Activated CD4-positive, alpha-beta memory T cell treated with anti-CD3 and anti-CD28 coated beads for 36 hours (primary cell): ENCODE measurements around the gene CEP41. TPM values are rescaled to one million over a fixed set of nuclear protein-coding genes. Genes with fewer than 3 reads are reported as not detected.

Experiments
- CTCF ChIA-PET: fragments of 350-600 bp; sonication (Branson Sonifier 250); formaldehyde crosslinking; loops from one replicate; lab custom pipeline; 2021; ENCODE audit warnings: antibody characterized with exemption, inconsistent platforms; lab: Charles Lee
- POLR2A ChIA-PET: fragments of 350-600 bp; sonication (Branson Sonifier 250); formaldehyde crosslinking; loops from one replicate; lab custom pipeline; 2021; ENCODE audit warnings: antibody characterized with exemption; lab: Charles Lee
- DNase-seq: peaks from one replicate; pipeline ENCODE4 v3.0.0-alpha.2; 2020
- H3K27ac Mint-ChIP-seq: one replicate; pipeline ENCODE4 v1.8.0; 2021; ENCODE audit warnings: mixed read lengths
- H3K27me3 Mint-ChIP-seq: one replicate; pipeline ENCODE4 v1.8.0; 2021; ENCODE audit warnings: mixed read lengths
- H3K36me3 Mint-ChIP-seq: one replicate; pipeline ENCODE4 v1.8.0; 2021; ENCODE audit warnings: mixed read lengths
- H3K4me1 Mint-ChIP-seq: one replicate; pipeline ENCODE4 v1.8.0; 2021; ENCODE audit warnings: low read depth, mixed read lengths
- H3K4me3 Mint-ChIP-seq: one replicate; pipeline ENCODE4 v1.8.0; 2021; ENCODE audit warnings: mild to moderate bottlenecking, mixed read lengths
- H3K9me3 Mint-ChIP-seq: one replicate; pipeline ENCODE4 v1.8.0; 2021; ENCODE audit warnings: mixed read lengths
- intact Hi-C: fragments of 100-400 bp; cut with micrococcal nuclease; formaldehyde crosslinking; loops from one replicate; pipeline ENCODE4 v1.15.1; 2023
- total RNA-seq, 2 experiments: library from RNA; stranded (reverse); gene quantifications; one replicate each; pipeline ENCODE4 v1.2.3, GENCODE V29; 2021

The CEP41 gene
- total RNA-seq, 2 experiments from 2014 or later, result 14.0 to 16.4 TPM

- H3K36me3 Mint-ChIP-seq, result peaks cover 2% of the 10 kb centered on the region
- DNase-seq, result no peak
- no peaks in the 10 kb centered on the region for H3K27me3 Mint-ChIP-seq
- CTCF ChIA-PET, result interaction anchor here (0.6 to 1.0 kb wide), 3 partner anchors 14 to 332 kb away, joined by 3 to 4 read pairs (median 3); no protein-coding TSS in a partner anchor
- POLR2A ChIA-PET, result no interaction called here
- no peak overlapping the region for H3K27ac Mint-ChIP-seq
- H3K4me3 Mint-ChIP-seq, result no peak overlapping the region
- no peaks in the 10 kb centered on the region for H3K9me3 Mint-ChIP-seq
- intact Hi-C loops, result loop anchor here (10.0 kb wide), 1 partner anchor 168 kb away; no protein-coding TSS in a partner anchor
- peaks cover 30% of the 10 kb centered on the region for H3K4me1 Mint-ChIP-seq
Observed at GRCh38 chr7:130413201-130413600, 27.6 kb downstream of the CEP41 start.

- no peak overlapping the region for H3K27ac Mint-ChIP-seq
- intact Hi-C loops, result loop anchor here (10.0 kb wide), 1 partner anchor 166 kb away; no protein-coding TSS in a partner anchor
- CTCF ChIA-PET, result no interaction called here
Observed at GRCh38 chr7:130410868-130411541, 29.8 kb downstream of the CEP41 start.

DNA sequence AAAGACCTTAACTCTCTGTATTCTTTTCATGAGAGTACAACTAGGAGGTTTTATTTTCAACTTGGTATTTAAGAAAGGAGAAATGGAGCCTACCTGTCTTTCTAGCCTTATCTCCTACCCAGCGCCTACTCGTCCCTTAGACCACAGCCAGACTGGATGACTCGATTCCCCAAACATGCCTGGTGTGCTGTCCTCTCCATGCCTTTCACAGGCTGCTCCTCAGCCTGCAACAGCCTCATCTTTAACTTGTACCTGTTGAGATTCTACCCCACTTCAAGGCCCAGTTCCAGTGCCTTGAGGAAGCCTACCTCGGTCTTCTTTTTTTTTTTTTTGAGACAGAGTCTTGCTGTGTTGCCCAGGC is 31.1 kb downstream of the CEP41 start:
- Mint-ChIP-seq H3K36me3 (peaks cover 2% of the 10 kb centered on the region), H3K4me1 (no peaks in the 10 kb centered on the region), H3K27me3 (no peaks in the 10 kb centered on the region), H3K9me3 (no peaks in the 10 kb centered on the region), H3K27ac (no peak overlapping the region), H3K4me3 (no peak overlapping the region)
- DNase-seq, result no peak
- POLR2A ChIA-PET, result no interaction called here
- CTCF ChIA-PET, result no interaction called here
- intact Hi-C loops, result loop anchor here (10.0 kb wide), 1 partner anchor 165 kb away; no protein-coding TSS in a partner anchor

More at GRCh38 chr7:130410868-130411541, 29.8 kb downstream of the CEP41 start:
- no peak overlapping the region for H3K4me3 Mint-ChIP-seq
- DNase-seq, result no peak
- H3K9me3 Mint-ChIP-seq, result no peaks in the 10 kb centered on the region
- POLR2A ChIA-PET, result no interaction called here
- H3K4me1 Mint-ChIP-seq, result peaks cover 9% of the 10 kb centered on the region
- H3K27me3 Mint-ChIP-seq, result no peaks in the 10 kb centered on the region
- H3K36me3 Mint-ChIP-seq, result peaks cover 2% of the 10 kb centered on the region

DNA sequence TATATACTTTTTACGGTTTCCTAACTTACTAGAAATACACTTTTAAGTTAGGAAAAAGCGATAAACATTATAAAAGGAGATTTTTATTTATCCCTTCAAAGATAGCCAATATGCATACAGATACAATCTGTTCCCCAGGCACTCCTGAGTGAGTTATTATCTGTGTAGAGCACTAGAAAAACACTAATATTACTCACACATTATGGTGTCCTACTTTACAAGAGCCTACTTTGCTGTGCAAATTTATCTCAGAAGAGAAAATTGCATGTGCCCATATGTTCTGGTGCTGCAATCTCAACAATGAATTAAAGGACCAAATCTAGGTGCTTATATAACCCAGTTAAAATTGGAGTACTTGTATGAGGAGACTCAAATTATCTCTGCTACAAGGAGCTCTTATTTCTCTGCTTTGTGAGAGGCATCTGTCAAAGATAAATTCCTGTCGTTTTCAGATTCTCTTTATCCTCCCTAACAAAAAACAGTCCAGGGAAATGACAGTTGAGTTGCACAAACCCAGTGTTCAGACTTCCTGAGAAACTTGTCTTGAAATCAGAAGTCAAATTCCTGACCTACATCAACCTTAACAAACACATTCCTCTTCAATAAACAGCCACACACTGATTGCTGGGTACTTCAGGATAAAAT is 31.6 kb downstream of the CEP41 start:
- Mint-ChIP-seq H3K4me3 (no peak overlapping the region), H3K4me1 (no peaks in the 10 kb centered on the region), H3K27ac (no peak overlapping the region), H3K27me3 (no peaks in the 10 kb centered on the region), H3K36me3 (peaks cover 2% of the 10 kb centered on the region), H3K9me3 (no peaks in the 10 kb centered on the region)
- ChIA-PET POLR2A (no interaction called here), CTCF (no interaction called here)
- DNase-seq, result no peak
- intact Hi-C loops, result no loop called here

- H3K9me3 Mint-ChIP-seq, result no peaks in the 10 kb centered on the region
- no peaks in the 10 kb centered on the region for H3K27me3 Mint-ChIP-seq
- peaks cover 15% of the 10 kb centered on the region for H3K36me3 Mint-ChIP-seq
- intact Hi-C loops, result no loop called here
- no peak for DNase-seq
- H3K4me3 Mint-ChIP-seq, result no peak overlapping the region
- CTCF ChIA-PET, result no interaction called here
- POLR2A ChIA-PET, result no interaction called here
- H3K4me1 Mint-ChIP-seq, result no peaks in the 10 kb centered on the region
- H3K27ac Mint-ChIP-seq, result no peak overlapping the region
Observed at GRCh38 chr7:130405003-130405402, 35.8 kb downstream of the CEP41 start.

DNA sequence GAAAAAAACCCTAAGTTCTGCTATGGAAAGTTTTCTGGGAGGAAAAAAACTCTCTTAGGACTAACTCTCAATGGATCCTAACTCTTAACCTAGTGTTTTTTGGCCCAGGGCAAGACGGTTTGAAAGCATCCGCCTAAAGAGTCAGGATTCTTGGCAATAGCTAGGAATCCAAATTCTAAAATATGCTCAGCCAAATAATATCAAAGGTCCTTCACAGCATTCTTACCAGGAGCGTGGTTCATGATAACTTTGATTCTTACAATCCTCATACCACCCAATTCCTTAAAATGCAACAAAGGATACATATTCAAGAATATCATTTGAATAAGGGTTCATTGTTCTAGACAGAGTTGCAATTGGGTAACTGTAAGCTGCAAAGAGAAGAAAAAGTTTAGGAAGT is 39.2 kb downstream of the CEP41 start:
- H3K4me1 Mint-ChIP-seq, result no peaks in the 10 kb centered on the region
- H3K27me3 Mint-ChIP-seq, result no peaks in the 10 kb centered on the region
- ChIA-PET CTCF (interaction anchor here (0.6 kb wide), 1 partner anchor 10 kb away, joined by 3 read pairs; no protein-coding TSS in a partner anchor), POLR2A (no interaction called here)
- H3K9me3 Mint-ChIP-seq, result no peaks in the 10 kb centered on the region
- peaks cover 18% of the 10 kb centered on the region for H3K36me3 Mint-ChIP-seq
- no peak overlapping the region for H3K27ac Mint-ChIP-seq
- no peak overlapping the region for H3K4me3 Mint-ChIP-seq
- intact Hi-C loops, result no loop called here
- DNase-seq, result no peak

- no peak for DNase-seq
- ChIA-PET CTCF (no interaction called here), POLR2A (no interaction called here)
- Mint-ChIP-seq H3K4me3 (no peak overlapping the region), H3K9me3 (no peaks in the 10 kb centered on the region), H3K4me1 (no peaks in the 10 kb centered on the region), H3K27ac (no peak overlapping the region), H3K27me3 (no peaks in the 10 kb centered on the region), H3K36me3 (peaks cover 18% of the 10 kb centered on the region)
- intact Hi-C loops, result no loop called here
Observed at GRCh38 chr7:130401101-130401500, 39.7 kb downstream of the CEP41 start.

GRCh38 chr7:130400120-130400572 is 40.7 kb downstream of the CEP41 start:
- H3K4me1 Mint-ChIP-seq, result no peaks in the 10 kb centered on the region
- CTCF ChIA-PET, result no interaction called here
- no peak overlapping the region for H3K4me3 Mint-ChIP-seq
- H3K9me3 Mint-ChIP-seq, result no peaks in the 10 kb centered on the region
- H3K36me3 Mint-ChIP-seq, result peaks cover 18% of the 10 kb centered on the region
- POLR2A ChIA-PET, result no interaction called here
- no peaks in the 10 kb centered on the region for H3K27me3 Mint-ChIP-seq
- no peak overlapping the region for H3K27ac Mint-ChIP-seq
- DNase-seq, result no peak
- intact Hi-C loops, result no loop called here

- POLR2A ChIA-PET, result no interaction called here
- no peaks in the 10 kb centered on the region for H3K27me3 Mint-ChIP-seq
- peaks cover 18% of the 10 kb centered on the region for H3K36me3 Mint-ChIP-seq
- CTCF ChIA-PET, result no interaction called here
- no peaks in the 10 kb centered on the region for H3K9me3 Mint-ChIP-seq
- intact Hi-C loops, result no loop called here
- H3K27ac Mint-ChIP-seq, result no peak overlapping the region
- peaks cover 13% of the 10 kb centered on the region for H3K4me1 Mint-ChIP-seq
- H3K4me3 Mint-ChIP-seq, result no peak overlapping the region
- no peak for DNase-seq
Observed at GRCh38 chr7:130398526-130399090, 42.2 kb downstream of the CEP41 start.

DNA sequence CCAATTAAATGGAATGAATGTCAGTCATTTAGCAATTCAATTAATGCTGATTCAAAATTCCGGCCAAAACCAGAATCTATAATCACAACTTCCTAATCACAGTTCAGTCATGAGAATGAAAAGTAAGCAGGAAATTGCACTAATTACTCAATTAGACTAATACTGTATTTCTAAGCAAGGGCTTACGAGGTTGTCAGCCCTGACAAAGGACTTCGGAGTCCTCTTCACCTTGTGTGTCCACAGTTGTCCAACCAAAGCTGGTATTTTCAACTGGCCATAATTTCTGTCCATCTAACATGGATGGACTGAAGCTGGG is 43.1 kb downstream of the CEP41 start:
- ChIA-PET CTCF (no interaction called here), POLR2A (no interaction called here)
- Mint-ChIP-seq H3K27me3 (no peaks in the 10 kb centered on the region), H3K9me3 (no peaks in the 10 kb centered on the region), H3K4me1 (peaks cover 16% of the 10 kb centered on the region), H3K4me3 (no peak overlapping the region), H3K27ac (no peak overlapping the region), H3K36me3 (peaks cover 16% of the 10 kb centered on the region)
- intact Hi-C loops, result no loop called here
- DNase-seq, result no peak

GRCh38 chr7:130397051-130397757 is 43.6 kb downstream of the CEP41 start:
- intact Hi-C loops, result no loop called here
- DNase-seq, result no peak
- peaks cover 11% of the 10 kb centered on the region for H3K36me3 Mint-ChIP-seq
- no peak overlapping the region for H3K27ac Mint-ChIP-seq
- H3K9me3 Mint-ChIP-seq, result no peaks in the 10 kb centered on the region
- no peak overlapping the region for H3K4me3 Mint-ChIP-seq
- CTCF ChIA-PET, result no interaction called here
- H3K4me1 Mint-ChIP-seq, result peaks cover 16% of the 10 kb centered on the region
- POLR2A ChIA-PET, result no interaction called here
- no peaks in the 10 kb centered on the region for H3K27me3 Mint-ChIP-seq

DNA sequence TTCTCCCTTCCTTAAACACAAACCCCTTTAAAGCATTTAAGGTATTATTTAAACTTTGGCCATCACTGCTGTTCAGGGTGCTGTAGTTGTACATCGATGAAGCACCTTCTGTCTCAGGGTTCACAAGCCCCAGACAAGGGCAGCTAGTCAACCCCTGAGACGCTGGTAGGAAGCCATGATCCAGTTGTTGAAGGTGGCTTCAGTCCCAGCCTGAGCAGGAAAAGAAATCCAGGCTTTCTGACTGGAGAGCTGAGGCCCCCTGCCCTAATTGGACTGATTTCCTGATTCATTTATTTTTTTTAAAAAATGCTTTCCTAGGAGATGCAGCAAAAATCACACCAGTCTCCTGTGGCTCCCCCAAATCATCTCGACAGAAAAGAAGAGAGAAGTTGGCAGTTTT is 44.7 kb downstream of the CEP41 start:
- H3K27ac Mint-ChIP-seq, result no peak overlapping the region
- H3K4me1 Mint-ChIP-seq, result peaks cover 16% of the 10 kb centered on the region
- H3K9me3 Mint-ChIP-seq, result no peaks in the 10 kb centered on the region
- H3K4me3 Mint-ChIP-seq, result no peak overlapping the region
- H3K27me3 Mint-ChIP-seq, result no peaks in the 10 kb centered on the region
- POLR2A ChIA-PET, result no interaction called here
- no peak for DNase-seq
- CTCF ChIA-PET, result no interaction called here
- peaks cover 9% of the 10 kb centered on the region for H3K36me3 Mint-ChIP-seq
- intact Hi-C loops, result no loop called here
